ENCODE results near the gene CST8.
"Not testable (repeated sequence)": the region's sequence is repeated elsewhere in the genome, so short reads cannot be mapped to it uniquely, and the experiment has no call there.

The CST8 gene

GRCh38 chr20:23453549-23454543 lies 37.1 kb upstream of the CST8 start:
- Histone ChIP-seq H3K4me3 (ENCODE audit: low read depth, low read length) (no peak overlapping the region), H3K9me3 (ENCODE audit: control insufficient read depth, insufficient read depth, low read depth, low read length) (peaks cover 8% of the 10 kb centered on the region), H3K4me1 (ENCODE audit: control insufficient read depth, insufficient read depth, low read length) (peaks cover 9% of the 10 kb centered on the region; the same call in 1 of the 2 replicates), H3K36me3 (ENCODE audit: control insufficient read depth, insufficient read depth, low read length) (no peaks in the 10 kb centered on the region), H3K27ac (ENCODE audit: low read depth, low read length) (no peak overlapping the region), H3K9ac (ENCODE audit: low read length) (no peak overlapping the region), H3K27me3 (ENCODE audit: control insufficient read depth, insufficient read depth, low read length) (no peaks in the 10 kb centered on the region)

GRCh38 chr20:23454816-23455215 lies 36.1 kb upstream of the CST8 start:
- no peak overlapping the region for H3K4me3 ChIP-seq (ENCODE audit: low read depth, low read length)
- 0 out of 2 replicates have a peak, but pooled peaks cover 5% of the 10 kb centered on the region for H3K4me1 ChIP-seq (ENCODE audit: control insufficient read depth, insufficient read depth, low read length)
- no peak overlapping the region for H3K9ac ChIP-seq (ENCODE audit: low read length)
- peaks cover 8% of the 10 kb centered on the region for H3K9me3 ChIP-seq (ENCODE audit: control insufficient read depth, insufficient read depth, low read depth, low read length)
- H3K27ac ChIP-seq (ENCODE audit: low read depth, low read length): no peak overlapping the region
- no peaks in the 10 kb centered on the region for H3K27me3 ChIP-seq (ENCODE audit: control insufficient read depth, insufficient read depth, low read length)
- H3K36me3 ChIP-seq (ENCODE audit: control insufficient read depth, insufficient read depth, low read length): no peaks in the 10 kb centered on the region

- H3K4me1 ChIP-seq (ENCODE audit: control insufficient read depth, insufficient read depth, low read length): 0 out of 2 replicates have a peak, but pooled peaks cover 5% of the 10 kb centered on the region
- H3K27ac ChIP-seq (ENCODE audit: low read depth, low read length): no peak overlapping the region
- peaks cover 8% of the 10 kb centered on the region for H3K9me3 ChIP-seq (ENCODE audit: control insufficient read depth, insufficient read depth, low read depth, low read length)
- no peak overlapping the region for H3K4me3 ChIP-seq (ENCODE audit: low read depth, low read length)
- H3K9ac ChIP-seq (ENCODE audit: low read length): no peak overlapping the region
- no peaks in the 10 kb centered on the region for H3K36me3 ChIP-seq (ENCODE audit: control insufficient read depth, insufficient read depth, low read length)
- H3K27me3 ChIP-seq (ENCODE audit: control insufficient read depth, insufficient read depth, low read length): no peaks in the 10 kb centered on the region
These were observed 35.3 kb upstream of the CST8 start for GRCh38 chr20:23455639-23456038.

- H3K27me3 ChIP-seq (ENCODE audit: control insufficient read depth, insufficient read depth, low read length): no peaks in the 10 kb centered on the region
- H3K4me3 ChIP-seq (ENCODE audit: low read depth, low read length): no peak overlapping the region
- H3K9me3 ChIP-seq (ENCODE audit: control insufficient read depth, insufficient read depth, low read depth, low read length): peaks cover 8% of the 10 kb centered on the region
- no peaks in the 10 kb centered on the region for H3K36me3 ChIP-seq (ENCODE audit: control insufficient read depth, insufficient read depth, low read length)
- H3K9ac ChIP-seq (ENCODE audit: low read length): no peak overlapping the region
- H3K4me1 ChIP-seq (ENCODE audit: control insufficient read depth, insufficient read depth, low read length): 0 out of 2 replicates have a peak, but pooled peaks cover 5% of the 10 kb centered on the region
- H3K27ac ChIP-seq (ENCODE audit: low read depth, low read length): no peak overlapping the region
These were observed 34.5 kb upstream of the CST8 start for GRCh38 chr20:23456409-23456808.

- Histone ChIP-seq H3K27ac (ENCODE audit: low read depth, low read length) (no peak overlapping the region), H3K4me1 (ENCODE audit: control insufficient read depth, insufficient read depth, low read length) (0 out of 2 replicates have a peak, but pooled peaks cover 5% of the 10 kb centered on the region), H3K27me3 (ENCODE audit: control insufficient read depth, insufficient read depth, low read length) (no peaks in the 10 kb centered on the region), H3K9me3 (ENCODE audit: control insufficient read depth, insufficient read depth, low read depth, low read length) (peaks cover 8% of the 10 kb centered on the region), H3K36me3 (ENCODE audit: control insufficient read depth, insufficient read depth, low read length) (no peaks in the 10 kb centered on the region), H3K4me3 (ENCODE audit: low read depth, low read length) (no peak overlapping the region), H3K9ac (ENCODE audit: low read length) (no peak overlapping the region)
These were observed 34.0 kb upstream of the CST8 start for GRCh38 chr20:23456873-23457272.

GRCh38 chr20:23459461-23460150 lies 31.3 kb upstream of the CST8 start:
- no peak overlapping the region for H3K27ac ChIP-seq (ENCODE audit: low read depth, low read length)
- H3K27me3 ChIP-seq (ENCODE audit: control insufficient read depth, insufficient read depth, low read length): no peaks in the 10 kb centered on the region

GRCh38 chr20:23461180-23461579 lies 29.7 kb upstream of the CST8 start:
- H3K9ac ChIP-seq (ENCODE audit: low read length): no peak overlapping the region
- no peak overlapping the region for H3K27ac ChIP-seq (ENCODE audit: low read depth, low read length)
- no peaks in the 10 kb centered on the region for H3K4me1 ChIP-seq (ENCODE audit: control insufficient read depth, insufficient read depth, low read length)
- H3K9me3 ChIP-seq (ENCODE audit: control insufficient read depth, insufficient read depth, low read depth, low read length): peaks cover 28% of the 10 kb centered on the region
- no peak overlapping the region for H3K4me3 ChIP-seq (ENCODE audit: low read depth, low read length)
- H3K27me3 ChIP-seq (ENCODE audit: control insufficient read depth, insufficient read depth, low read length): no peaks in the 10 kb centered on the region
- H3K36me3 ChIP-seq (ENCODE audit: control insufficient read depth, insufficient read depth, low read length): no peaks in the 10 kb centered on the region

More at GRCh38 chr20:23459461-23460150, 31.3 kb upstream of the CST8 start:
- no peak overlapping the region for H3K9ac ChIP-seq (ENCODE audit: low read length)
- H3K4me3 ChIP-seq (ENCODE audit: low read depth, low read length): no peak overlapping the region
- no peaks in the 10 kb centered on the region for H3K4me1 ChIP-seq (ENCODE audit: control insufficient read depth, insufficient read depth, low read length)
- no peaks in the 10 kb centered on the region for H3K36me3 ChIP-seq (ENCODE audit: control insufficient read depth, insufficient read depth, low read length)
- peaks cover 18% of the 10 kb centered on the region for H3K9me3 ChIP-seq (ENCODE audit: control insufficient read depth, insufficient read depth, low read depth, low read length)

- H3K4me1 ChIP-seq (ENCODE audit: control insufficient read depth, insufficient read depth, low read length); H3K36me3 ChIP-seq (ENCODE audit: control insufficient read depth, insufficient read depth, low read length); H3K4me3 ChIP-seq (ENCODE audit: low read depth, low read length); H3K27ac ChIP-seq (ENCODE audit: low read depth, low read length); H3K9ac ChIP-seq (ENCODE audit: low read length); H3K27me3 ChIP-seq (ENCODE audit: control insufficient read depth, insufficient read depth, low read length): not testable (repeated sequence)
- H3K9me3 ChIP-seq (ENCODE audit: control insufficient read depth, insufficient read depth, low read depth, low read length): peaks cover 46% of the 10 kb centered on the region
These were observed 24.0 kb upstream of the CST8 start for GRCh38 chr20:23466961-23467360.

- H3K4me1 ChIP-seq (ENCODE audit: control insufficient read depth, insufficient read depth, low read length): peaks cover 34% of the 10 kb centered on the region
- H3K9ac ChIP-seq (ENCODE audit: low read length); H3K27me3 ChIP-seq (ENCODE audit: control insufficient read depth, insufficient read depth, low read length); H3K27ac ChIP-seq (ENCODE audit: low read depth, low read length); H3K36me3 ChIP-seq (ENCODE audit: control insufficient read depth, insufficient read depth, low read length); H3K4me3 ChIP-seq (ENCODE audit: low read depth, low read length): not testable (repeated sequence)
- H3K9me3 ChIP-seq (ENCODE audit: control insufficient read depth, insufficient read depth, low read depth, low read length): peaks cover 13% of the 10 kb centered on the region
These were observed 18.6 kb upstream of the CST8 start for GRCh38 chr20:23472306-23472705.

- Histone ChIP-seq H3K4me1 (ENCODE audit: control insufficient read depth, insufficient read depth, low read length) (peaks cover 34% of the 10 kb centered on the region), H3K27ac (ENCODE audit: low read depth, low read length) (peak overlapping the region; percentile 83)
- not testable (repeated sequence) for H3K36me3 ChIP-seq (ENCODE audit: control insufficient read depth, insufficient read depth, low read length); H3K27me3 ChIP-seq (ENCODE audit: control insufficient read depth, insufficient read depth, low read length); H3K9me3 ChIP-seq (ENCODE audit: control insufficient read depth, insufficient read depth, low read depth, low read length); H3K4me3 ChIP-seq (ENCODE audit: low read depth, low read length); H3K9ac ChIP-seq (ENCODE audit: low read length)
These were observed 17.6 kb upstream of the CST8 start for GRCh38 chr20:23473293-23473692.

- Histone ChIP-seq H3K9me3 (ENCODE audit: control insufficient read depth, insufficient read depth, low read depth, low read length) (peaks cover 11% of the 10 kb centered on the region), H3K27me3 (ENCODE audit: control insufficient read depth, insufficient read depth, low read length) (no peaks in the 10 kb centered on the region), H3K4me1 (ENCODE audit: control insufficient read depth, insufficient read depth, low read length) (peaks cover 34% of the 10 kb centered on the region), H3K36me3 (ENCODE audit: control insufficient read depth, insufficient read depth, low read length) (no peaks in the 10 kb centered on the region), H3K4me3 (ENCODE audit: low read depth, low read length) (no peak overlapping the region), H3K27ac (ENCODE audit: low read depth, low read length) (no peak overlapping the region), H3K9ac (ENCODE audit: low read length) (no peak overlapping the region)
These were observed 15.5 kb upstream of the CST8 start for GRCh38 chr20:23475395-23475794.

Measured in HUES6 (cell line).